Lower leg skin (tissue), 3 donors: ENCODE results near the gene RABL6.

Source experiments
- POLR2A ChIP-seq, 2 donors: fragments of 450-650 bp; IDR thresholded peaks; one replicate each; pipeline ENCODE4 v1.6.1; 2016 to 2017; ENCODE audit warnings: antibody characterized with exemption in 2 of 2, mild to moderate bottlenecking in 1 of 2, moderate library complexity in 1 of 2
- TF ChIP-seq, protein P1 (sequence below), 3 donors: fragments of 450-650 bp; IDR thresholded peaks; one replicate each; pipeline ENCODE4 v1.5.1; 2016; ENCODE audit warnings: antibody characterized with exemption in 3 of 3, mild to moderate bottlenecking in 3 of 3, moderate library complexity in 2 of 3

GRCh38 chr9:136782452-136782851 lies 25.3 kb upstream of the RABL6 start:
- TF ChIP-seq, protein P1, sequence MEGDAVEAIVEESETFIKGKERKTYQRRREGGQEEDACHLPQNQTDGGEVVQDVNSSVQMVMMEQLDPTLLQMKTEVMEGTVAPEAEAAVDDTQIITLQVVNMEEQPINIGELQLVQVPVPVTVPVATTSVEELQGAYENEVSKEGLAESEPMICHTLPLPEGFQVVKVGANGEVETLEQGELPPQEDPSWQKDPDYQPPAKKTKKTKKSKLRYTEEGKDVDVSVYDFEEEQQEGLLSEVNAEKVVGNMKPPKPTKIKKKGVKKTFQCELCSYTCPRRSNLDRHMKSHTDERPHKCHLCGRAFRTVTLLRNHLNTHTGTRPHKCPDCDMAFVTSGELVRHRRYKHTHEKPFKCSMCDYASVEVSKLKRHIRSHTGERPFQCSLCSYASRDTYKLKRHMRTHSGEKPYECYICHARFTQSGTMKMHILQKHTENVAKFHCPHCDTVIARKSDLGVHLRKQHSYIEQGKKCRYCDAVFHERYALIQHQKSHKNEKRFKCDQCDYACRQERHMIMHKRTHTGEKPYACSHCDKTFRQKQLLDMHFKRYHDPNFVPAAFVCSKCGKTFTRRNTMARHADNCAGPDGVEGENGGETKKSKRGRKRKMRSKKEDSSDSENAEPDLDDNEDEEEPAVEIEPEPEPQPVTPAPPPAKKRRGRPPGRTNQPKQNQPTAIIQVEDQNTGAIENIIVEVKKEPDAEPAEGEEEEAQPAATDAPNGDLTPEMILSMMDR (IDR thresholded peaks at IDR 0.05) = no peak
- TF ChIP-seq POLR2A (IDR thresholded peaks at IDR 0.05) = no peak
